ENCODE measurements around the gene RALGDS. TPM values are rescaled to one million over a fixed set of nuclear protein-coding genes. Genes with fewer than 3 reads are reported as not detected.

Gene RALGDS
- total and polyA plus RNA-seq, 2 of the 13 experiments (the other 11 are each of a cell fraction or from before 2014, with no cell fraction given) = 12.9 to 25.5 TPM

GRCh38 chr9:133144142-133144903 is 23.3 kb upstream of the RALGDS start (continued):
- TF ChIP-seq ZFP37 (CRISPR knock-in tag; IDR thresholded peaks at IDR 0.05; ENCODE audit: borderline replicate concordance) (peak; percentile 56; the same call in 1 of the 2 replicates), ZNF546 (CRISPR knock-in tag; conservative IDR thresholded peaks at IDR 0.05) (0 out of 2 replicates have a peak, but pooled peaks have one; percentile 39), PHF8 (CRISPR knock-in tag; IDR thresholded peaks at IDR 0.05) (0 out of 2 replicates have a peak, but pooled peaks have one; percentile 26), JUND (CRISPR knock-in tag; IDR thresholded peaks at IDR 0.05) (no peak), DPF2 (CRISPR knock-in tag; IDR thresholded peaks at IDR 0.05; ENCODE audit: borderline replicate concordance, low read depth) (no peak), ZBTB20 (CRISPR knock-in tag; IDR thresholded peaks at IDR 0.05; ENCODE audit: borderline replicate concordance, low read depth) (peak; percentile 35; the same call in 1 of the 2 replicates), HNRNPL (IDR thresholded peaks at IDR 0.05; ENCODE audit: low read depth, low read length) (0 out of 2 replicates have a peak, but pooled peaks have one; percentile 47), NRL (CRISPR knock-in tag; IDR thresholded peaks at IDR 0.05; ENCODE audit: borderline replicate concordance) (peak; percentile 79; the same call in 1 of the 2 replicates), SOX6 (IDR thresholded peaks at IDR 0.05) (no peak), SOX6 (CRISPR knock-in tag; IDR thresholded peaks at IDR 0.05) (peak; percentile 70), CCDC6 (CRISPR knock-in tag; IDR thresholded peaks at IDR 0.05) (peak; percentile 43; the same call in 1 of the 2 replicates), HOXA3 (CRISPR knock-in tag; IDR thresholded peaks at IDR 0.05) (peak; percentile 67; the same call in 1 of the 2 replicates), KMT2A (CRISPR knock-in tag; IDR thresholded peaks at IDR 0.05) (peak; percentile 71; the same call in 1 of the 2 replicates), ZSCAN25 (CRISPR knock-in tag; IDR thresholded peaks at IDR 0.05) (peak; percentile 77; the same call in 1 of the 2 replicates), SALL1 (CRISPR knock-in tag; IDR thresholded peaks at IDR 0.05) (peak; percentile 86), ERF (CRISPR knock-in tag; IDR thresholded peaks at IDR 0.05) (peak; percentile 58), THAP11 (CRISPR knock-in tag; IDR thresholded peaks at IDR 0.05) (peak; percentile 57; the same call in 1 of the 2 replicates), LCORL (IDR thresholded peaks at IDR 0.05) (no peak), LCORL (CRISPR knock-in tag; IDR thresholded peaks at IDR 0.05) (peak; percentile 87), SIX4 (CRISPR knock-in tag; IDR thresholded peaks at IDR 0.05) (no peak), POGK (CRISPR knock-in tag; conservative IDR thresholded peaks at IDR 0.05) (peak; percentile 79), FOXK1 (CRISPR knock-in tag; IDR thresholded peaks at IDR 0.05; ENCODE audit: borderline replicate concordance, low read depth) (peak; percentile 82; the same call in 1 of the 2 replicates), HMG20A (CRISPR knock-in tag; IDR thresholded peaks at IDR 0.05; ENCODE audit: borderline replicate concordance) (0 out of 2 replicates have a peak, but pooled peaks have one; percentile 25), ZXDC (CRISPR knock-in tag; IDR thresholded peaks at IDR 0.05) (no peak), STAG1 (CRISPR knock-in tag; IDR thresholded peaks at IDR 0.05) (peak; percentile 88)
